Astrocyte (in vitro differentiated cells and primary cell): Measurements from ENCODE around the gene UBFD1. TPM values are rescaled to one million over a fixed set of nuclear protein-coding genes. Genes with fewer than 3 reads are reported as not detected.
"Not testable (repeated sequence)": the region's sequence is repeated elsewhere in the genome, so short reads cannot be mapped to it uniquely, and the experiment has no call there.

Source experiments
- DNase-seq: peaks from one replicate; pipeline ENCODE4 v3.0.0-alpha.2; 2010; ENCODE audit warnings: low read depth
- FAIRE-seq: peaks from 2 replicates; lab custom pipeline; 2011; peaks lifted over from hg19 to GRCh38; lab: Jason Lieb, UNC
- H2AFZ ChIP-seq: 2 replicates; pipeline ENCODE4 v1.6.0; 2012; ENCODE audit warnings: low read depth, low read length, inconsistent platforms
- H3K27ac ChIP-seq: 2 replicates; pipeline ENCODE4 v1.5.1; 2011; ENCODE audit warnings: low read depth, low read length, inconsistent platforms
- H3K27me3 ChIP-seq: 2 replicates; pipeline ENCODE4 v1.6.0; 2011; ENCODE audit warnings: low read length, inconsistent platforms; ENCODE audit not compliant: insufficient read depth
- H3K36me3 ChIP-seq: 2 replicates; pipeline ENCODE4 v1.5.1; 2011; ENCODE audit warnings: low read length, inconsistent platforms; ENCODE audit not compliant: insufficient read depth
- H3K4me1 ChIP-seq: 2 replicates; pipeline ENCODE4 v1.5.1; 2011; ENCODE audit warnings: low read length, inconsistent platforms; ENCODE audit not compliant: insufficient read depth
- H3K4me2 ChIP-seq: 2 replicates; pipeline ENCODE4 v1.6.0; 2012; ENCODE audit warnings: low read length, inconsistent platforms
- H3K4me3 ChIP-seq: 2 replicates; pipeline ENCODE4 v1.5.1; 2011; ENCODE audit warnings: low read depth, mild to moderate bottlenecking, low read length, inconsistent platforms; ENCODE audit not compliant: insufficient read depth
- H3K79me2 ChIP-seq: 2 replicates; pipeline ENCODE4 v1.6.0; 2012; ENCODE audit warnings: mild to moderate bottlenecking, low read length, inconsistent platforms; ENCODE audit not compliant: insufficient read depth
- H3K9ac ChIP-seq: 2 replicates; pipeline ENCODE4 v1.6.0; 2012; ENCODE audit warnings: mild to moderate bottlenecking, low read length, inconsistent platforms
- H3K9me3 ChIP-seq: 2 replicates; pipeline ENCODE4 v1.5.1; 2012; ENCODE audit warnings: low read depth, mild to moderate bottlenecking, low read length, inconsistent platforms; ENCODE audit not compliant: insufficient read depth
- H4K20me1 ChIP-seq: 2 replicates; pipeline ENCODE4 v1.6.0; 2012; ENCODE audit warnings: low read length, inconsistent platforms; ENCODE audit not compliant: insufficient read depth
- H3K27ac Mint-ChIP-seq: one replicate; pipeline ENCODE4 v1.8.0; 2021; ENCODE audit warnings: mild to moderate bottlenecking, mixed read lengths; ENCODE audit not compliant: unreplicated experiment
- H3K27me3 Mint-ChIP-seq: one replicate; pipeline ENCODE4 v1.8.0; 2021; ENCODE audit warnings: low read depth, mixed read lengths; ENCODE audit not compliant: unreplicated experiment
- H3K36me3 Mint-ChIP-seq: one replicate; pipeline ENCODE4 v1.8.0; 2021; ENCODE audit warnings: low read depth, mixed read lengths; ENCODE audit not compliant: unreplicated experiment
- H3K4me1 Mint-ChIP-seq: one replicate; pipeline ENCODE4 v1.8.0; 2021; ENCODE audit warnings: low read depth, mixed read lengths; ENCODE audit not compliant: unreplicated experiment
- H3K4me3 Mint-ChIP-seq: one replicate; pipeline ENCODE4 v1.8.0; 2021; ENCODE audit warnings: mild to moderate bottlenecking, moderate library complexity, mixed read lengths; ENCODE audit not compliant: unreplicated experiment
- H3K9me3 Mint-ChIP-seq: one replicate; pipeline ENCODE4 v1.8.0; 2021; ENCODE audit warnings: mild to moderate bottlenecking, mixed read lengths; ENCODE audit not compliant: unreplicated experiment
- EZH2 ChIP-seq: IDR thresholded peaks from 2 replicates; pipeline ENCODE4 v1.6.1; 2012; ENCODE audit warnings: mild to moderate bottlenecking, low read length, inconsistent platforms; ENCODE audit not compliant: insufficient read depth
- total RNA-seq: library from RNA; stranded (reverse); gene quantifications from 2 replicates; pipeline ENCODE4 v1.2.1, GENCODE V29; 2021
- TF ChIP-seq, protein P1 (sequence below): IDR thresholded peaks from 2 replicates; pipeline ENCODE4 v1.5.1; 2011; ENCODE audit warnings: low read depth, mild to moderate bottlenecking, inconsistent platforms, low read length, moderate library complexity; ENCODE audit not compliant: insufficient read depth

The UBFD1 gene
- total RNA-seq, 1 donor from 2014 or later: 146 TPM

DNA sequence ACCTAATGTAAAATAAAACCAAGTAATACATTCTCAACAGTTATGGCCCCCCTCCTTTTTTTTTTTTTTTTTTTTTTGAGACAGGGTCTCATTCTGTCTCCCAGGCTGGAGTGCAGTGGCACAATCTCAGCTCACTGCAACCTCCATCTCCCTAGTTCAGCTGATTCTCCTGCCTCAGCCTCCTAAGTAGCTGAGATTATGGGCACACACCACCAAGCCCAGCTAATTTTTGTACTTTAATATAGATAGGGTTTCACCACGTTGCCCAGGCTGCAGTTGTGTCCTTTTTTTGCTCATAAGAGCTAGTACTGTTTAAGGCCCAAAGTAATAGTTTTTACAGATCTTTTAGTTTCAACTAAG, 18.6 kb upstream of the UBFD1 start:
- Histone ChIP-seq H3K4me3 (no peak overlapping the region), H3K4me2 (peak overlapping the region; percentile 32), H3K9me3 (no peaks in the 10 kb centered on the region), H3K79me2 (no peaks in the 10 kb centered on the region), H3K27me3 (no peaks in the 10 kb centered on the region), H2AFZ (no peak overlapping the region), H4K20me1 (peaks cover 3% of the 10 kb centered on the region), H3K9ac (peak overlapping the region; percentile 41), H3K27ac (peak overlapping the region; percentile 53), H3K4me1 (peaks cover 15% of the 10 kb centered on the region), H3K36me3 (peaks cover 14% of the 10 kb centered on the region)
- FAIRE-seq: no peak
- H3K4me1 Mint-ChIP-seq: peaks cover 21% of the 10 kb centered on the region
- DNase-seq: no peak
- peaks cover 23% of the 10 kb centered on the region for H3K36me3 Mint-ChIP-seq
- peak overlapping the region; percentile 94 for H3K27ac Mint-ChIP-seq
- no peak overlapping the region for H3K4me3 Mint-ChIP-seq
- no peak for TF ChIP-seq EZH2
- TF ChIP-seq, protein P1, sequence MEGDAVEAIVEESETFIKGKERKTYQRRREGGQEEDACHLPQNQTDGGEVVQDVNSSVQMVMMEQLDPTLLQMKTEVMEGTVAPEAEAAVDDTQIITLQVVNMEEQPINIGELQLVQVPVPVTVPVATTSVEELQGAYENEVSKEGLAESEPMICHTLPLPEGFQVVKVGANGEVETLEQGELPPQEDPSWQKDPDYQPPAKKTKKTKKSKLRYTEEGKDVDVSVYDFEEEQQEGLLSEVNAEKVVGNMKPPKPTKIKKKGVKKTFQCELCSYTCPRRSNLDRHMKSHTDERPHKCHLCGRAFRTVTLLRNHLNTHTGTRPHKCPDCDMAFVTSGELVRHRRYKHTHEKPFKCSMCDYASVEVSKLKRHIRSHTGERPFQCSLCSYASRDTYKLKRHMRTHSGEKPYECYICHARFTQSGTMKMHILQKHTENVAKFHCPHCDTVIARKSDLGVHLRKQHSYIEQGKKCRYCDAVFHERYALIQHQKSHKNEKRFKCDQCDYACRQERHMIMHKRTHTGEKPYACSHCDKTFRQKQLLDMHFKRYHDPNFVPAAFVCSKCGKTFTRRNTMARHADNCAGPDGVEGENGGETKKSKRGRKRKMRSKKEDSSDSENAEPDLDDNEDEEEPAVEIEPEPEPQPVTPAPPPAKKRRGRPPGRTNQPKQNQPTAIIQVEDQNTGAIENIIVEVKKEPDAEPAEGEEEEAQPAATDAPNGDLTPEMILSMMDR: no peak
- no peaks in the 10 kb centered on the region for H3K9me3 Mint-ChIP-seq
- no peaks in the 10 kb centered on the region for H3K27me3 Mint-ChIP-seq

DNA sequence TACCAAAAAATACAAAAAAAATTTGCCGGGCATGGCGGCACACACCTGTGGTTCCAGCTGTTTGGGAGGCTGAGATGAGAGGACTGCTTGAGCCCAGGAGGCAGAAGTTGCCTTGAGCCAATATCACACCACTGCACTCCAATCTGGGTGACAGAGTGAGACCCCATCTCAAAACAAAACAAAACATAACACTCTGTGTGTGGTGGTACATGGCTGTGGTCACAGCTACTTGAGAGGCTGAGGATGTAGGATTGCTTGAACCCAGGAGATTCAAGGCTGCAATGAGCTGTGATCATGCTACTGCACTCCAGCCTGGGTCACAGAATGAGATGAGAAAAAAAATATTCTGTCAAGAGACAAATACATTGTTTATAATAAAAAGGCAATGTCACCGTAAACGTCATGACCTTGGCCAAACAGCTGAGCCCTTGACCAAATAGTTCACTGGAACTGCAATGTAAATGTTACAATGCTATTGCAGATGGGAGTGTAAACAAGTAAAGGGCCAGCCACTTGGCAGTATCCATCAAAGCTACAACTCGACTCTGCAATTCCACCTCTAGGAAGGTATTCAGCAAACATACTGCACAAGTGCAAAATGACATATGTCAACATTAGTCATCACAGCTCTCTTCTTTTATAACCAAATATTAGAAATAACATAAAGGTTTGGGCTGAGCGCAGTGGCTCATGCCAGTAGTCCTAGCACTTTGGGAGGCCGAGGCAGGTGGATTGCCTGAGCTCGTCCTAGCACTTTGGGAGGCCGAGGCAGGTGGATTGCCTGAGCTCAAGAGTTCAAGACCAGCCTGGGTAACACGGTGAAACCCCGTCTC, 17.3 kb upstream of the UBFD1 start:
- Mint-ChIP-seq H3K27ac (peak overlapping the region; percentile 34), H3K4me1 (peaks cover 21% of the 10 kb centered on the region), H3K36me3 (peaks cover 19% of the 10 kb centered on the region), H3K4me3 (no peak overlapping the region), H3K9me3 (no peaks in the 10 kb centered on the region), H3K27me3 (no peaks in the 10 kb centered on the region)
- Histone ChIP-seq H3K4me3 (no peak overlapping the region), H3K79me2 (no peaks in the 10 kb centered on the region), H3K4me1 (peaks cover 15% of the 10 kb centered on the region), H3K27ac (no peak overlapping the region), H3K27me3 (no peaks in the 10 kb centered on the region), H2AFZ (no peak overlapping the region), H3K36me3 (peaks cover 9% of the 10 kb centered on the region), H3K4me2 (no peak overlapping the region), H3K9me3 (no peaks in the 10 kb centered on the region), H4K20me1 (peaks cover 3% of the 10 kb centered on the region), H3K9ac (no peak overlapping the region)
- TF ChIP-seq, protein P1: no peak
- no peak for TF ChIP-seq EZH2
- no peak for DNase-seq
- FAIRE-seq: no peak

DNA sequence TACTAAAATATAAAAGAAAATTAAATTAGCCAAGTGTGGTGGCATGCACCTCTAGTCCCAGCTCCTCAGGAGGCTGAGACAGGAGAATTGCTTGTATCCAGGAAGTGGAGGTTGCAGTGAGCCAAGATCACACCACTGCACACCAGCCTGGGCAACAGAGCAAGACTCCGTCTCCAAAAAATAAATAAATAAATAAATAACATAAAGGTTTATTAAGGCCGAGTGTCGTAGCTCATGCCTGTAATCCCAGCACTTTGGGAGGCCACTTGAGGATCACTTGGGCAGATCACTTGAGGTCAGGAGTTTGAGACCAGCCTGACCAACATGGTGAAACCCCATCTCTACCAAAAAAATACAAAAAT, 16.7 kb upstream of the UBFD1 start:
- not testable (repeated sequence) for H4K20me1 ChIP-seq, H3K4me3 ChIP-seq, H3K27me3 Mint-ChIP-seq, H3K4me3 Mint-ChIP-seq, H3K79me2 ChIP-seq, FAIRE-seq, H2AFZ ChIP-seq, H3K9me3 ChIP-seq, H3K9me3 Mint-ChIP-seq, DNase-seq, H3K36me3 ChIP-seq, H3K27ac ChIP-seq, H3K9ac ChIP-seq, H3K27me3 ChIP-seq, H3K4me2 ChIP-seq, H3K27ac Mint-ChIP-seq
- H3K4me1 ChIP-seq: peaks cover 15% of the 10 kb centered on the region
- peaks cover 17% of the 10 kb centered on the region for H3K4me1 Mint-ChIP-seq
- peaks cover 15% of the 10 kb centered on the region for H3K36me3 Mint-ChIP-seq
